ENCODE results near the gene ASIC4.

The ASIC4 gene

DNA sequence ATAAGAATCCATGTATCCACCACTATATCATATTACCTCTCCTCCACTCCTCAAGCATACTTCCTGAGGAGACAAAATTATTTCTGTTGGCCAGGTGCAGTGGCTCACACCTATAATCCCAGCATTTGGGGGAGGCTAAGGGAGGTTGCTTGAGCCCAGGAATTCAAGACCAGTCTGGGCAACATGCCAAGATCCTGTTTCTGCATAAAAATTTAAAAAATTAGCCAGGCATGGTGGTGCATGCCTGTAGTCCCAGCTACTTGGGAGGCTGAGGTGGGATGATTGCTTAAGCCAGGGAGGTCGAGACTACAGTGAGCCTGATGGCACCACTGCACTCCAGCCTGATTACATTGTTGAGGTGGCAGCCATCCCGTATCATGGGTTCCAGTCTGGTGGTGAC is 67.1 kb downstream of the ASIC4 start:
- DNase-seq (ENCODE audit: low read depth) = no peak
- TF ChIP-seq, protein P1, sequence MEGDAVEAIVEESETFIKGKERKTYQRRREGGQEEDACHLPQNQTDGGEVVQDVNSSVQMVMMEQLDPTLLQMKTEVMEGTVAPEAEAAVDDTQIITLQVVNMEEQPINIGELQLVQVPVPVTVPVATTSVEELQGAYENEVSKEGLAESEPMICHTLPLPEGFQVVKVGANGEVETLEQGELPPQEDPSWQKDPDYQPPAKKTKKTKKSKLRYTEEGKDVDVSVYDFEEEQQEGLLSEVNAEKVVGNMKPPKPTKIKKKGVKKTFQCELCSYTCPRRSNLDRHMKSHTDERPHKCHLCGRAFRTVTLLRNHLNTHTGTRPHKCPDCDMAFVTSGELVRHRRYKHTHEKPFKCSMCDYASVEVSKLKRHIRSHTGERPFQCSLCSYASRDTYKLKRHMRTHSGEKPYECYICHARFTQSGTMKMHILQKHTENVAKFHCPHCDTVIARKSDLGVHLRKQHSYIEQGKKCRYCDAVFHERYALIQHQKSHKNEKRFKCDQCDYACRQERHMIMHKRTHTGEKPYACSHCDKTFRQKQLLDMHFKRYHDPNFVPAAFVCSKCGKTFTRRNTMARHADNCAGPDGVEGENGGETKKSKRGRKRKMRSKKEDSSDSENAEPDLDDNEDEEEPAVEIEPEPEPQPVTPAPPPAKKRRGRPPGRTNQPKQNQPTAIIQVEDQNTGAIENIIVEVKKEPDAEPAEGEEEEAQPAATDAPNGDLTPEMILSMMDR (IDR thresholded peaks at IDR 0.05; ENCODE audit: low read length, missing control alignments) = no peak
- H3K4me3 ChIP-seq (replicated peaks; ENCODE audit: low read depth, low read length) = no peak overlapping the region

Data from fibroblast of pulmonary artery (primary cell).